IMR-90 (cell line): ENCODE data around the gene RPS6KA4. TPM values are rescaled to one million over a fixed set of nuclear protein-coding genes. Genes with fewer than 3 reads are reported as not detected.

Source experiments
- ATAC-seq: fragments of 200-7000 bp; cut with Tn5 transposase; 2 replicates; pipeline ENCODE4 v1.9.1; 2020; ENCODE audit warnings: low read depth, mild to moderate bottlenecking, moderate library complexity
- BruUV-seq: library from RNA; stranded (reverse); fragments of 400-500 nt; replicated peaks from 2 replicates; lab custom pipeline; 2021; lab: Mats Ljungman, UMichigan
- CTCF ChIA-PET: fragments of 300-600 bp; formaldehyde crosslinking; extraction: SDS; loops from one replicate; lab custom pipeline; 2021; ENCODE audit warnings: antibody characterized with exemption; lab: Yijun Ruan, JAX
- POLR2A ChIA-PET: fragments of 300-600 bp; sonication (Branson Sonifier 250); formaldehyde crosslinking; loops from one replicate; lab custom pipeline; 2022; ENCODE audit warnings: antibody characterized with exemption; ENCODE audit not compliant: unreplicated experiment; lab: Charles Lee
- DNase-seq: peaks from one replicate; pipeline ENCODE4 v3.0.0; 2013
- H2AFZ ChIP-seq: replicated peaks from 2 replicates; pipeline ENCODE3; 2013; ENCODE audit warnings: low read length, mild to moderate bottlenecking; ENCODE audit not compliant: poor library complexity
- H2AK5ac ChIP-seq: 2 replicates; pipeline ENCODE4 v1.6.1; 2013; ENCODE audit warnings: low read depth, low read length, inconsistent platforms
- H2AK9ac ChIP-seq: replicated peaks from 2 replicates; pipeline ENCODE3; 2013; ENCODE audit warnings: mild to moderate bottlenecking, low read depth, low read length, moderate library complexity; ENCODE audit not compliant: poor library complexity
- H2BK120ac ChIP-seq: 2 replicates; pipeline ENCODE4 v1.6.1; 2013; ENCODE audit warnings: low read depth, low read length, inconsistent platforms
- H2BK15ac ChIP-seq: 3 replicates; pipeline ENCODE4 v1.6.1; 2013; ENCODE audit warnings: low read depth, low read length, inconsistent platforms
- H2BK20ac ChIP-seq: 2 replicates; pipeline ENCODE4 v1.6.1; 2013; ENCODE audit warnings: low read depth, mild to moderate bottlenecking, inconsistent platforms, low read length, moderate library complexity
- H2BK5ac ChIP-seq: 2 replicates; pipeline ENCODE4 v1.6.1; 2013; ENCODE audit warnings: mild to moderate bottlenecking, low read depth, low read length, inconsistent platforms; ENCODE audit not compliant: poor library complexity, severe bottlenecking
- H3K14ac ChIP-seq: replicated peaks from 2 replicates; pipeline ENCODE4 v1.6.1; 2013; ENCODE audit warnings: low read depth, low read length, inconsistent platforms
- H3K18ac ChIP-seq: 2 replicates; pipeline ENCODE4 v1.6.1; 2013; ENCODE audit warnings: low read depth, low read length, control low read depth
- H3K23ac ChIP-seq: 2 replicates; pipeline ENCODE4 v1.6.1; 2013; ENCODE audit warnings: low read depth, low read length, inconsistent platforms
- H3K27ac ChIP-seq: 2 replicates; pipeline ENCODE4 v1.5.1; 2013; ENCODE audit warnings: mild to moderate bottlenecking, control low read depth, low read length; ENCODE audit not compliant: insufficient read depth
- H3K27me3 ChIP-seq: 2 replicates; pipeline ENCODE4 v1.6.1; 2013; ENCODE audit warnings: low read length; ENCODE audit not compliant: control insufficient read depth, insufficient read depth
- H3K36me3 ChIP-seq: 2 replicates; pipeline ENCODE4 v1.6.1; 2013; ENCODE audit warnings: low read length, mixed read lengths; ENCODE audit not compliant: control insufficient read depth, insufficient read depth
- H3K4ac ChIP-seq: 2 replicates; pipeline ENCODE4 v1.6.1; 2013; ENCODE audit warnings: low read depth, low read length, inconsistent platforms
- H3K4me1 ChIP-seq: 2 replicates; pipeline ENCODE4 v1.6.1; 2013; ENCODE audit warnings: low read length, mixed read lengths; ENCODE audit not compliant: control insufficient read depth, insufficient read depth
- H3K4me2 ChIP-seq: 2 replicates; pipeline ENCODE4 v1.6.1; 2013; ENCODE audit warnings: low read depth, mild to moderate bottlenecking, control low read depth, low read length, moderate library complexity
- H3K4me3 ChIP-seq: 2 replicates; pipeline ENCODE4 v1.5.1; 2013; ENCODE audit warnings: low read depth, mild to moderate bottlenecking, control low read depth, low read length, moderate library complexity; ENCODE audit not compliant: insufficient read depth
- H3K56ac ChIP-seq: 2 replicates; pipeline ENCODE4 v1.6.1; 2013; ENCODE audit warnings: low read length, inconsistent platforms; ENCODE audit not compliant: insufficient read depth; ENCODE audit errors: extremely low read depth
- H3K79me1 ChIP-seq, 2 experiments: 2 replicates each; pipeline ENCODE4 v1.6.1; 2013; ENCODE audit warnings: low read length in 2 of 2, inconsistent platforms in 1 of 2, low read depth in 1 of 2
- H3K9ac ChIP-seq: 2 replicates; pipeline ENCODE4 v1.6.1; 2013; ENCODE audit warnings: low read depth, low read length, control low read depth
- H3K9me1 ChIP-seq: 2 replicates; pipeline ENCODE4 v1.6.1; 2013; ENCODE audit warnings: low read length, inconsistent platforms; ENCODE audit not compliant: insufficient read depth
- H3K9me3 ChIP-seq: 2 replicates; pipeline ENCODE4 v1.6.1; 2013; ENCODE audit warnings: low read length; ENCODE audit not compliant: control insufficient read depth, insufficient read depth
- H4K20me1 ChIP-seq: 2 replicates; pipeline ENCODE4 v1.6.1; 2013; ENCODE audit warnings: low read length, inconsistent platforms; ENCODE audit not compliant: insufficient read depth
- H4K5ac ChIP-seq: 2 replicates; pipeline ENCODE4 v1.6.1; 2013; ENCODE audit warnings: mild to moderate bottlenecking, low read depth, low read length, control low read depth
- H4K8ac ChIP-seq, 2 experiments: 2 replicates each; pipeline ENCODE4 v1.6.1; 2013; ENCODE audit warnings: low read depth in 2 of 2, low read length in 2 of 2, control low read depth in 1 of 2, inconsistent platforms in 1 of 2
- H4K91ac ChIP-seq: 2 replicates; pipeline ENCODE4 v1.6.1; 2013; ENCODE audit warnings: low read depth, low read length, inconsistent platforms; ENCODE audit not compliant: insufficient read depth
- BHLHE40 ChIP-seq: fragments of 150-350 bp; IDR thresholded peaks from 2 replicates; pipeline ENCODE4 v1.6.1; 2016; ENCODE audit warnings: mild to moderate bottlenecking, low read depth, low read length
- CEBPB ChIP-seq: IDR thresholded peaks from 2 replicates; pipeline ENCODE4 v1.6.1; 2012; ENCODE audit warnings: low read depth, low read length, improper control_type of control experiment
- CHD1 ChIP-seq: IDR thresholded peaks from 2 replicates; pipeline ENCODE4 v1.6.1; 2012; ENCODE audit warnings: low read depth, low read length, improper control_type of control experiment
- CTCF ChIP-seq: conservative IDR thresholded peaks from 2 replicates; pipeline ENCODE4 v1.5.1; 2012; ENCODE audit warnings: mild to moderate bottlenecking, low read depth, low read length, improper control_type of control experiment
- ELK1 ChIP-seq: fragments of 150-350 bp; IDR thresholded peaks from 2 replicates; pipeline ENCODE4 v1.6.1; 2016; ENCODE audit warnings: low read depth, mild to moderate bottlenecking, low read length, moderate library complexity, borderline replicate concordance
- FOS ChIP-seq: fragments of 150-350 bp; IDR thresholded peaks from 2 replicates; pipeline ENCODE4 v1.6.1; 2016; ENCODE audit warnings: low read depth, low read length
- MAFK ChIP-seq: IDR thresholded peaks from 2 replicates; pipeline ENCODE4 v1.6.1; 2012; ENCODE audit warnings: low read depth, low read length, improper control_type of control experiment
- MAZ ChIP-seq: IDR thresholded peaks from 2 replicates; pipeline ENCODE4 v1.6.1; 2012; ENCODE audit warnings: low read depth, mild to moderate bottlenecking, low read length, improper control_type of control experiment, moderate library complexity, borderline replicate concordance
- MXI1 ChIP-seq: IDR thresholded peaks from 2 replicates; pipeline ENCODE4 v1.6.1; 2012; ENCODE audit warnings: low read depth, mild to moderate bottlenecking, low read length, moderate library complexity, borderline replicate concordance
- NFE2L2 ChIP-seq: fragments of 150-350 bp; IDR thresholded peaks from 2 replicates; pipeline ENCODE4 v1.6.1; 2016; ENCODE audit warnings: low read depth, mild to moderate bottlenecking, low read length
- POLR2A ChIP-seq: IDR thresholded peaks from 2 replicates; pipeline ENCODE4 v1.6.1; 2012; ENCODE audit warnings: mild to moderate bottlenecking, low read depth, low read length
- RAD21 ChIP-seq: IDR thresholded peaks from 2 replicates; pipeline ENCODE4 v1.6.1; 2012; ENCODE audit warnings: low read length, improper control_type of control experiment
- RCOR1 ChIP-seq: IDR thresholded peaks from 2 replicates; pipeline ENCODE4 v1.6.1; 2012; ENCODE audit warnings: mild to moderate bottlenecking, low read length, improper control_type of control experiment; ENCODE audit not compliant: insufficient replicate concordance
- RFX5 ChIP-seq: IDR thresholded peaks from 2 replicates; pipeline ENCODE4 v1.8.0; 2012; ENCODE audit warnings: low read depth, mild to moderate bottlenecking, low read length, moderate library complexity
- SMC3 ChIP-seq: fragments of 150-350 bp; IDR thresholded peaks from 2 replicates; pipeline ENCODE4 v1.6.1; 2016; ENCODE audit warnings: low read depth, mild to moderate bottlenecking, antibody characterized with exemption, low read length, moderate library complexity
- USF2 ChIP-seq: fragments of 150-350 bp; IDR thresholded peaks from 2 replicates; pipeline ENCODE4 v1.6.1; 2017; ENCODE audit warnings: mild to moderate bottlenecking, antibody characterized with exemption, low read length, low read depth
- WGBS, 2 experiments: methylation state at CpG; one replicate each; pipeline versions ENCODE4 v1.1.5 to v1.1.7; 2013; ENCODE audit warnings: missing lambda C conversion rate in 2 of 2; ENCODE audit not compliant: insufficient read length in 1 of 2; ENCODE audit errors: extremely low coverage in 2 of 2; 5-methylcytosine and 5-hydroxymethylcytosine counted together
- dilution Hi-C: fragments of 300-500 bp; cut with HindIII; formaldehyde crosslinking; loops from one replicate; pipeline ENCODE4 v1.14.3; 2018; ENCODE audit warnings: low sequenced_read_pairs; ENCODE audit not compliant: unreplicated experiment
- in situ Hi-C: fragments of 300-500 bp; cut with MboI; formaldehyde crosslinking; loops from 3 replicates; pipeline ENCODE4 v1.14.3; 2019; ENCODE audit warnings: low sequenced_read_pairs, inconsistent platforms, mixed read lengths
- intact Hi-C: fragments of 100-400 bp; cut with micrococcal nuclease; formaldehyde crosslinking; loops from 2 replicates; pipeline ENCODE4 v1.10.0; 2022
- polyA plus RNA-seq, 3 experiments: library from polyadenylated mRNA; depleted of rRNA; stranded (reverse); fragments of >200 nt; gene quantifications; 2 replicates each; pipeline ENCODE4 v1.2.3, GENCODE V29; 2012; ENCODE audit warnings: low replicate concordance in 1 of 3
- total RNA-seq: library from RNA; depleted of rRNA; stranded (reverse); fragments of >200 nt; gene quantifications from 2 replicates; pipeline ENCODE4 v1.2.3, GENCODE V29; 2012

The RPS6KA4 gene
- total and polyA plus RNA-seq, 2 of the 4 experiments (the other 2 are of a cell fraction): 38.8 to 52.9 TPM

- intact Hi-C loops (no loop called here), dilution Hi-C loops (no loop called here), in situ Hi-C loops (no loop called here)
- Histone ChIP-seq H3K36me3 (no peaks in the 10 kb centered on the region), H3K9ac (no peak overlapping the region), H2BK120ac (no peak overlapping the region), H3K56ac (no peak overlapping the region), H3K23ac (no peak overlapping the region), H3K18ac (no peak overlapping the region), H3K27me3 (peaks cover 49% of the 10 kb centered on the region), H4K20me1 (no peaks in the 10 kb centered on the region), H3K9me1 (0 out of 2 replicates have a peak, but pooled peaks cover 5% of the 10 kb centered on the region), H2AK5ac (no peak overlapping the region), H3K4me2 (no peak overlapping the region), H3K9me3 (peaks cover 3% of the 10 kb centered on the region), H2AK9ac (no peak overlapping the region), H3K4me3 (no peak overlapping the region), H3K79me1 (no peaks in the 10 kb centered on the region), H3K27ac (no peak overlapping the region), H2BK20ac (no peak overlapping the region), H4K5ac (no peak overlapping the region), H3K4me1 (no peaks in the 10 kb centered on the region), H2BK5ac (no peak overlapping the region), H4K8ac (no peak overlapping the region), H2AFZ (no peak overlapping the region), H3K4ac (no peak overlapping the region), H3K14ac (no peak overlapping the region), H2BK15ac (no peak overlapping the region), H4K91ac (no peak overlapping the region)
- POLR2A ChIA-PET: no interaction called here
- CTCF ChIA-PET: no interaction called here
- BruUV-seq: no TSS peak
- TF ChIP-seq CEBPB: no peak
- no peak for TF ChIP-seq ELK1
- TF ChIP-seq MAZ: no peak
- TF ChIP-seq BHLHE40: no peak
- no peak for TF ChIP-seq SMC3
- no peak for TF ChIP-seq FOS
- no peak for TF ChIP-seq CHD1
- TF ChIP-seq NFE2L2: no peak
- TF ChIP-seq RFX5: no peak
- TF ChIP-seq POLR2A: no peak
- no peak for TF ChIP-seq MXI1
- TF ChIP-seq CTCF: no peak
- no peak for TF ChIP-seq MAFK
- no peak for TF ChIP-seq RCOR1
- no peak for TF ChIP-seq RAD21
- TF ChIP-seq USF2: no peak
- whole genome bisulfite sequencing, 2 experiments: 100% methylated on average over 4 of the region's 17 CpGs; no CpG with 5 or more reads in 1 of the 2 experiments
- ATAC-seq (no peak), DNase-seq (no peak)
Observed at GRCh38 chr11:64384028-64384737, 25.2 kb downstream of the RPS6KA4 start.
